GM12874 (cell line): ENCODE results near the gene CXCL1.

Experiments
- TF ChIP-seq, protein P1 (sequence below): IDR thresholded peaks from 2 replicates; pipeline ENCODE4 v1.5.1; 2011; ENCODE audit warnings: low read depth, mild to moderate bottlenecking, control low read depth, low read length, moderate library complexity; ENCODE audit not compliant: insufficient read depth

Gene CXCL1

GRCh38 chr4:73885574-73886267 lies 16.5 kb downstream of the CXCL1 start:
- TF ChIP-seq, protein P1, sequence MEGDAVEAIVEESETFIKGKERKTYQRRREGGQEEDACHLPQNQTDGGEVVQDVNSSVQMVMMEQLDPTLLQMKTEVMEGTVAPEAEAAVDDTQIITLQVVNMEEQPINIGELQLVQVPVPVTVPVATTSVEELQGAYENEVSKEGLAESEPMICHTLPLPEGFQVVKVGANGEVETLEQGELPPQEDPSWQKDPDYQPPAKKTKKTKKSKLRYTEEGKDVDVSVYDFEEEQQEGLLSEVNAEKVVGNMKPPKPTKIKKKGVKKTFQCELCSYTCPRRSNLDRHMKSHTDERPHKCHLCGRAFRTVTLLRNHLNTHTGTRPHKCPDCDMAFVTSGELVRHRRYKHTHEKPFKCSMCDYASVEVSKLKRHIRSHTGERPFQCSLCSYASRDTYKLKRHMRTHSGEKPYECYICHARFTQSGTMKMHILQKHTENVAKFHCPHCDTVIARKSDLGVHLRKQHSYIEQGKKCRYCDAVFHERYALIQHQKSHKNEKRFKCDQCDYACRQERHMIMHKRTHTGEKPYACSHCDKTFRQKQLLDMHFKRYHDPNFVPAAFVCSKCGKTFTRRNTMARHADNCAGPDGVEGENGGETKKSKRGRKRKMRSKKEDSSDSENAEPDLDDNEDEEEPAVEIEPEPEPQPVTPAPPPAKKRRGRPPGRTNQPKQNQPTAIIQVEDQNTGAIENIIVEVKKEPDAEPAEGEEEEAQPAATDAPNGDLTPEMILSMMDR, result no peak

DNA sequence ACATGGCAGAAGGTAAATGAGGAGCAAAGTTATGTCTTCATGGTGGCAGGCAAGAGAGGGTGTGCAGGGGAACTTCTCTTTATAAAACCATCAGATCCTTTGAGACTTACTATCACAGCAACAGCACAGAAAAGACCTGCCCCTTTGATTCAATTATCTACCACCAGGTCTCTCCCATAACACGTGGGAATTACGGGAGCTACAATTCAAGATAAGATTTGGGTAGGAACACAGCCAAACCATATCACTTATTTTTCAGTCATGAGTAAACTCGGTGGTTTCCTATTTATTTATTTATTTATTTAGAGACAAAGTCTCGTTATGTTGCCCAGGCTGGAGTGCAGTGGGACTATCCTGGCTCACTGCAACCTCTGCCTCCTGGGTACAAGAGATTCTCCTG lies 22.1 kb downstream of the CXCL1 start:
- TF ChIP-seq, protein P1, result no peak

- TF ChIP-seq, protein P1, result no peak
These were observed 22.7 kb downstream of the CXCL1 start for GRCh38 chr4:73891739-73892405.

DNA sequence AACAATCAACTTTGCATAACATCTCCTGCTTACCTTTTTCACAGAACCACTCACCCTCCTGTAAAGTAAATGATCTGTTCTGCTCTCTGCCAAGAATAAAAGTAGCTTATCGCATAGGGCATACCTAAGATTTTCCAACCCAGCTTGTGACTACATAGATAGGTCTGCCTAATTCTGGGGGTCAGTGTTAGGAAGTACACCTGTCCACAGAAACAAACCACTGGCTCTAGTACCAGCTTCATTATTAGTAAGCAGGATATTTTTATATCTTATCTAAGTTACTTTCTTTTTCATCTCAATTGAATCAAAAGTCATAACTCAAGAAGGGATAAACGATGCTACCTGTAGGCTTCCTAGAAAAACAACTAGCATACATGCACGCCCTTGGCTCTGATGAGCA lies 23.8 kb downstream of the CXCL1 start:
- TF ChIP-seq, protein P1, result no peak

DNA sequence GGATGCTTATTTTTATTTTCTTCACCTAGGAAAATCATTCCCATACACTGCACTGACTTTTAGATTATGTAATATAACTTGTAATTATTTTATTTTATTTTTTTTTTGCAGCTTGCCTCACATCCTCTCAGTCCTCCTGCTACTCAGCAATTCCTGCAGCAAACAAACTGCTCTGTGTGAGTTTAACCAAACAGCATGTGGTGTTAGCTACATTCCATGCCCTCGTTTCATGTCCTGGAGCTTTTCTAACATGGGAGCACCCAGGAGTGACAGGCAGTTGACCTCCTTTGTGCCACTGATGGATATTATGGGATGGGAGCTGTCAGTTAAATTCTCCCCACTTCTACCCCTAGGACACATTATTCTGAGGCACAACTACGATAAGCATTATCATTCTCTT lies 24.8 kb downstream of the CXCL1 start:
- TF ChIP-seq, protein P1, result no peak

DNA sequence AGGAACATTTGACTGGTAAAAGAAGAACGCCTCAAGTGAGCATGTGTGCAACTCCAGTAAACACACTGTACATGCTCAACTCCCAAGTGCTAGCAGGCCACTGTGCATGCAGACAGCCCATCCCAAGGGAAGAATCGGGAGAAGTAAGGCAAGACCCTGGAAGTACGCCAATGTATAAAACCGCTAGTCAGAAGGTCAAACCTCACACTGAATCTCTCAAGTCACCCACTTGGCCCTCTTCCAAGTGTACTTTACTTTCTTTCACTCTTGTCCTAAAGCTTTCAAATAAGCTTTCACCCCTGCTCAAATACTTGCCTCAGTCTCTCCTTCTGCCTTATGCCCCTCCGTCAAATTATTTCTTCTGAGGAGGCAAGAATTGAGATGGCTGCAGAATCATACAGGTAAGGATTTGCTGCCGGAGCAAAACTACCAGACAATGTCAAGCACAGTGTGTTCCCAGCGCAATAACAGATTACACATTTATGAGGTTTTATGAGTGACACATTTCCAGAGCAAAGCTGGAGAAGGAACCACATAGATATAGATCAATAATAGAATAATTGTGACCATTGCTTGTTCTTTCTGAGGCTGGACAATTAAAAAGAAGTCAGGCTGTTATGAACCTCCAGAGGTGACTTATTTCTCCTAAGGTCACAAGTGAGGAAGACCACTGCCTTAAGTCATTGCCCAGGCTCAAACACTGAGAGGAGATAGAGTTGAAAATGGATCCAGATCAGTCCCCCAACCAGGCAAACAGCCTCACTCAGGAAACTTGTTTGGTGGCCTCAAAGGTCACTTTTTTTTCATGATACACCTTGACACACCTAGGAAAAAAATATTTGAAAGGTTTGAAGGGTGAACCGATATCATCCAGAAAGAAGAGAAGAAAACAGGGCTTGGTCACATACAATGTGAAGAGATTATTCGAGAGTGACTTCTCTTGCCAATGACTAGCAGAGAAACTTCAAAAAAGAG lies 26.3 kb downstream of the CXCL1 start:
- TF ChIP-seq, protein P1, result no peak

- TF ChIP-seq, protein P1, result no peak
These were observed 27.2 kb downstream of the CXCL1 start for GRCh38 chr4:73896416-73896815.
